Measurements from ENCODE around the gene CCDC178.
"Not testable (repeated sequence)": the region's sequence is repeated elsewhere in the genome, so short reads cannot be mapped to it uniquely, and the experiment has no call there.

DNA sequence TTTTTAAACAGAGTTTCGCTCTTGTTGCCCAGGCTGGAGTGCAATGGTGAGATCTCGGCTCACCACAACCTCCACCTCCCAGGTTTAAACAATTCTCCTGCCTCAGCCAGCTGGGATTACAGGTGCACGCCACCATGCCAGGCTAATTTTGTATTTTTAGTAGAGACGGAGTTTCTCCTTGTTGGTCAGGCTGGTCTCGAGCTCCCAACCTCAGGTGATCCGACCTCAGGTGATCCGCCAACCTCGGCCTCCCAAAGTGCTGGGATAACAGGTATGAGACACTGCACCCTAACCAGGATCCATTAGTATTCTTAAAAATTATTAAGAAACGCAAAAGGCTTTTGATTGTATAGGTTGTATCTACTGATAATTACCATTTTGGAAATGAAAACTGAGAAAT, 276.4 kb downstream of the CCDC178 start:
- not testable (repeated sequence) for TF ChIP-seq EZH2 (IDR thresholded peaks at IDR 0.05; ENCODE audit: borderline replicate concordance, low read length); CTCF (IDR thresholded peaks at IDR 0.05; ENCODE audit: low read length)
